Measurements from ENCODE around the gene ACVR1B. TPM values are rescaled to one million over a fixed set of nuclear protein-coding genes. Genes with fewer than 3 reads are reported as not detected.

Gene ACVR1B
- total RNA-seq, 3 donors from 2014 or later (not counting 1 experiment from before 2014, with no cell fraction given) = 5.9 to 9.6 (median 6.6) TPM

GRCh38 chr12:51942501-51943000 is 8.9 kb upstream of the ACVR1B start:
- Histone ChIP-seq H3K4me1 (ENCODE audit: control insufficient read depth, insufficient read depth, low read length) (peaks cover 3% of the 10 kb centered on the region), H3K27me3 (ENCODE audit: control insufficient read depth, insufficient read depth, low read length) (no peaks in the 10 kb centered on the region), H3K36me3 (ENCODE audit: control insufficient read depth, insufficient read depth, low read length) (no peaks in the 10 kb centered on the region), H3K27ac (ENCODE audit: low read length) (no peak overlapping the region), H3K9me3 (ENCODE audit: control insufficient read depth, insufficient read depth, low read length) (no peaks in the 10 kb centered on the region), H3K4me3 (ENCODE audit: low read length) (no peak overlapping the region)
- TF ChIP-seq CTCF (IDR thresholded peaks at IDR 0.05) = no peak
- DNase-seq (no peak), ATAC-seq (no peak)
- WGBS (ENCODE audit: insufficient coverage) = 94% methylated on average over 6 of the region's 6 CpGs
- Mint-ChIP-seq H3K4me1 (peaks cover 8 to 15% of the 10 kb centered on the region in 2 donors), H3K4me3 (no peak overlapping the region), H3K27ac (no peak overlapping the region), H3K36me3 (peaks cover 13% of the 10 kb centered on the region), H3K27me3 (ENCODE audit: low read depth in 2 of 2) (peaks cover 5 to 21% of the 10 kb centered on the region in 2 donors), H3K9me3 (peaks cover 6 to 8% of the 10 kb centered on the region in 2 donors)
- intact Hi-C loops (cut with micrococcal nuclease) = no loop called here

- intact Hi-C loops (cut with micrococcal nuclease) = no loop called here
Observed at GRCh38 chr12:51943346-51943745, 8.2 kb upstream of the ACVR1B start.

GRCh38 chr12:51944608-51945233 is 6.8 kb upstream of the ACVR1B start:
- intact Hi-C loops (cut with micrococcal nuclease) = no loop called here
- H3K4me3 ChIP-seq (ENCODE audit: low read length) = no peak overlapping the region
- peaks cover 18 to 25% of the 10 kb centered on the region in 2 donors for H3K27me3 Mint-ChIP-seq (ENCODE audit: low read depth in 2 of 2)
- ATAC-seq (no peak), DNase-seq (no peak)
- 83% methylated on average over 1 of the region's 1 CpG for WGBS (ENCODE audit: insufficient coverage)
- peaks cover 8 to 13% of the 10 kb centered on the region in 2 donors for H3K4me1 Mint-ChIP-seq
- H3K36me3 ChIP-seq (ENCODE audit: control insufficient read depth, insufficient read depth, low read length) = no peaks in the 10 kb centered on the region
- H3K27me3 ChIP-seq (ENCODE audit: control insufficient read depth, insufficient read depth, low read length) = no peaks in the 10 kb centered on the region
- H3K4me3 Mint-ChIP-seq = no peak overlapping the region
- peaks cover 6 to 8% of the 10 kb centered on the region in 2 donors for H3K9me3 Mint-ChIP-seq
- no peak overlapping the region for H3K27ac Mint-ChIP-seq
- H3K4me1 ChIP-seq (ENCODE audit: control insufficient read depth, insufficient read depth, low read length) = peaks cover 3% of the 10 kb centered on the region
- TF ChIP-seq CTCF (IDR thresholded peaks at IDR 0.05) = no peak
- H3K27ac ChIP-seq (ENCODE audit: low read length) = no peak overlapping the region
- peaks cover 13% of the 10 kb centered on the region for H3K36me3 Mint-ChIP-seq
- H3K9me3 ChIP-seq (ENCODE audit: control insufficient read depth, insufficient read depth, low read length) = no peaks in the 10 kb centered on the region

More at GRCh38 chr12:51943346-51943745, 8.2 kb upstream of the ACVR1B start:
- Histone ChIP-seq H3K27ac (ENCODE audit: low read length) (no peak overlapping the region), H3K9me3 (ENCODE audit: control insufficient read depth, insufficient read depth, low read length) (no peaks in the 10 kb centered on the region), H3K4me3 (ENCODE audit: low read length) (no peak overlapping the region), H3K4me1 (ENCODE audit: control insufficient read depth, insufficient read depth, low read length) (peaks cover 3% of the 10 kb centered on the region), H3K27me3 (ENCODE audit: control insufficient read depth, insufficient read depth, low read length) (no peaks in the 10 kb centered on the region), H3K36me3 (ENCODE audit: control insufficient read depth, insufficient read depth, low read length) (no peaks in the 10 kb centered on the region)
- no peak for ATAC-seq
- no peak overlapping the region for H3K27ac Mint-ChIP-seq
- peaks cover 13% of the 10 kb centered on the region for H3K36me3 Mint-ChIP-seq
- WGBS (ENCODE audit: insufficient coverage) = 96% methylated on average over 2 of the region's 2 CpGs
- no peak for TF ChIP-seq CTCF (IDR thresholded peaks at IDR 0.05)
- peaks cover 6 to 8% of the 10 kb centered on the region in 2 donors for H3K9me3 Mint-ChIP-seq
- H3K4me1 Mint-ChIP-seq = peaks cover 8 to 15% of the 10 kb centered on the region in 2 donors
- no peak overlapping the region for H3K4me3 Mint-ChIP-seq
- no peak for DNase-seq
- H3K27me3 Mint-ChIP-seq (ENCODE audit: low read depth in 2 of 2) = peaks cover 13 to 24% of the 10 kb centered on the region in 2 donors
